Ammon's horn (tissue), 1 donor: ENCODE data around the gene MYH9.

Experiments used
- DNase-seq: peaks from one replicate; pipeline ENCODE4 v3.0.0-alpha.2; 2016; ENCODE audit warnings: low spot score

MYH9 gene

GRCh38 chr22:36315325-36315724 is 72.4 kb downstream of the MYH9 start:
- DNase-seq = no peak

- DNase-seq = no peak
These were observed 76.2 kb downstream of the MYH9 start for GRCh38 chr22:36311386-36312085.

GRCh38 chr22:36308880-36309279 is 78.9 kb downstream of the MYH9 start:
- no peak for DNase-seq

- DNase-seq = no peak
These were observed 81.5 kb downstream of the MYH9 start for GRCh38 chr22:36306227-36306626.

GRCh38 chr22:36305813-36306212 is 82.0 kb downstream of the MYH9 start:
- DNase-seq = no peak

GRCh38 chr22:36304429-36304828 is 83.3 kb downstream of the MYH9 start:
- DNase-seq = no peak

- DNase-seq = no peak
These were observed 83.9 kb downstream of the MYH9 start for GRCh38 chr22:36303874-36304273.

GRCh38 chr22:36303115-36303467 is 84.7 kb downstream of the MYH9 start:
- no peak for DNase-seq

- DNase-seq = no peak
These were observed 85.2 kb downstream of the MYH9 start for GRCh38 chr22:36302439-36303114.

- DNase-seq = no peak
These were observed 85.9 kb downstream of the MYH9 start for GRCh38 chr22:36301851-36302250.

GRCh38 chr22:36301384-36301828 is 86.4 kb downstream of the MYH9 start:
- peak; percentile 76 for DNase-seq

GRCh38 chr22:36300396-36301212 is 87.2 kb downstream of the MYH9 start:
- DNase-seq = no peak

GRCh38 chr22:36299911-36300310 is 87.9 kb downstream of the MYH9 start:
- no peak for DNase-seq

GRCh38 chr22:36299295-36299694 is 88.5 kb downstream of the MYH9 start:
- no peak for DNase-seq

- DNase-seq = no peak
These were observed 89.2 kb downstream of the MYH9 start for GRCh38 chr22:36298601-36299000.

GRCh38 chr22:36298118-36298517 is 89.6 kb downstream of the MYH9 start:
- no peak for DNase-seq

- DNase-seq = no peak
These were observed 90.2 kb downstream of the MYH9 start for GRCh38 chr22:36297568-36297967.

GRCh38 chr22:36296690-36297089 is 91.1 kb downstream of the MYH9 start:
- no peak for DNase-seq

- DNase-seq = no peak
These were observed 92.5 kb downstream of the MYH9 start for GRCh38 chr22:36295247-36295646.

GRCh38 chr22:36294801-36295200 is 93.0 kb downstream of the MYH9 start:
- DNase-seq = no peak

GRCh38 chr22:36294293-36294620 is 93.5 kb downstream of the MYH9 start:
- no peak for DNase-seq

GRCh38 chr22:36293606-36294292 is 94.0 kb downstream of the MYH9 start:
- DNase-seq = no peak
